HCT116 (cell line): ENCODE measurements around the gene CDH22. TPM values are rescaled to one million over a fixed set of nuclear protein-coding genes. Genes with fewer than 3 reads are reported as not detected.

Experiments used
- ATAC-seq: fragments of 200-7000 bp; cut with Tn5 transposase; 2 replicates; pipeline ENCODE4 v1.9.1; 2020; ENCODE audit warnings: mild to moderate bottlenecking, moderate library complexity
- BruUV-seq: library from RNA; stranded (reverse); fragments of 400-500 nt; replicated peaks from 2 replicates; lab custom pipeline; 2021; lab: Mats Ljungman, UMichigan
- CTCF ChIA-PET: fragments of 300-600 bp; sonication (Branson Sonifier 250); formaldehyde crosslinking; loops from one replicate; lab custom pipeline; 2021; ENCODE audit warnings: antibody characterized with exemption; lab: Charles Lee
- POLR2A ChIA-PET: fragments of 300-600, 350-600 bp; sonication (Branson Sonifier 250); formaldehyde crosslinking; loops from one replicate; lab custom pipeline; 2021; ENCODE audit warnings: antibody characterized with exemption; lab: Charles Lee
- RAD21 ChIA-PET, 2 experiments: fragments of 300-600 bp; sonication (Branson Sonifier 250); formaldehyde crosslinking; loops; one replicate each; lab custom pipeline; 2023; ENCODE audit warnings: low total read pairs in 2 of 2; ENCODE audit not compliant: uncharacterized antibody in 2 of 2, unreplicated experiment in 2 of 2, low non-redundant PET in 1 of 2; lab: Charles Lee
- DNase-seq: peaks from one replicate; pipeline ENCODE4 v3.0.0-alpha.2; 2010; ENCODE audit warnings: low read depth, low spot score
- H2AFZ ChIP-seq: fragments of 200-600 bp; shearing (Covaris generic), sonication (generic); 2 replicates; pipeline ENCODE4 v1.6.1; 2017; ENCODE audit warnings: low read depth, mixed run types, mixed read lengths, antibody characterized with exemption, low read length; ENCODE audit not compliant: poor library complexity, severe bottlenecking
- H3K27ac ChIP-seq: 2 replicates; pipeline ENCODE4 v1.5.1; 2012; ENCODE audit warnings: low read depth, low read length
- H3K27me3 ChIP-seq: fragments of 200-600 bp; sonication (generic); 2 replicates; pipeline ENCODE4 v1.6.1; 2016; ENCODE audit warnings: mixed run types, low read length, mixed read lengths; ENCODE audit not compliant: insufficient read depth
- H3K36me3 ChIP-seq, 2 experiments: fragments of 200-500 bp in 1 of 2; fragments of 200-600 bp in 1 of 2; sonication (Bioruptor generic) in 1 of 2; sonication (generic) in 1 of 2; 2 replicates each; pipeline versions ENCODE4 v1.5.1 to v1.6.1; 2014 to 2016; ENCODE audit warnings: low read length in 2 of 2, inconsistent platforms in 1 of 2, mixed read lengths in 1 of 2, mixed run types in 1 of 2; ENCODE audit not compliant: insufficient read depth in 2 of 2, control insufficient read depth in 1 of 2
- H3K4me1 ChIP-seq, 2 experiments: fragments of 200-600 bp in 1 of 2; sonication (generic) in 1 of 2; 2 replicates each; pipeline versions ENCODE4 v1.5.1 to v1.6.1; 2012 to 2017; ENCODE audit warnings: low read length in 2 of 2, inconsistent platforms in 1 of 2, mild to moderate bottlenecking in 1 of 2, mixed read lengths in 1 of 2, mixed run types in 1 of 2, moderate library complexity in 1 of 2; ENCODE audit not compliant: insufficient read depth in 2 of 2, control insufficient read depth in 1 of 2
- H3K4me2 ChIP-seq: fragments of 200-600 bp; sonication (generic); 2 replicates; pipeline ENCODE4 v1.6.1; 2017; ENCODE audit warnings: mixed run types, low read length, mixed read lengths
- H3K4me3 ChIP-seq, 2 experiments: fragments of 200-600 bp in 1 of 2; sonication (generic) in 1 of 2; replicated peaks in 1 of 2; 2 replicates each; pipeline ENCODE4 v1.5.1; 2011 to 2016; ENCODE audit warnings: low read length in 2 of 2, control low read depth in 1 of 2, low read depth in 1 of 2, mild to moderate bottlenecking in 1 of 2, mixed read lengths in 1 of 2, mixed run types in 1 of 2
- H3K79me2 ChIP-seq: fragments of 200-600 bp; sonication (generic); 2 replicates; pipeline ENCODE4 v1.6.1; 2017; ENCODE audit warnings: mild to moderate bottlenecking, mixed run types, low read length, moderate library complexity, mixed read lengths; ENCODE audit not compliant: insufficient read depth
- H3K9ac ChIP-seq: fragments of 200-600 bp; sonication (generic); 2 replicates; pipeline ENCODE4 v1.6.1; 2016; ENCODE audit warnings: low read length, mixed read lengths
- H3K9me2 ChIP-seq: fragments of 200-600 bp; sonication (generic), shearing (Covaris generic); 2 replicates; pipeline ENCODE4 v1.6.1; 2017; ENCODE audit warnings: mixed run types, mild to moderate bottlenecking, moderate library complexity; ENCODE audit not compliant: insufficient read depth
- H3K9me3 ChIP-seq, 2 experiments: fragments of 200-500 bp in 1 of 2; fragments of 200-600 bp in 1 of 2; sonication (Bioruptor generic) in 1 of 2; sonication (generic) in 1 of 2; 2 replicates each; pipeline ENCODE4 v1.6.1; 2014 to 2017; ENCODE audit warnings: low read length in 2 of 2, mixed read lengths in 2 of 2, inconsistent platforms in 1 of 2, low read depth in 1 of 2, mild to moderate bottlenecking in 1 of 2, mixed run types in 1 of 2, moderate library complexity in 1 of 2; ENCODE audit not compliant: control insufficient read depth in 1 of 2, insufficient read depth in 1 of 2
- H4K20me1 ChIP-seq: fragments of 200-600 bp; sonication (generic), shearing (Covaris generic); 2 replicates; pipeline ENCODE4 v1.6.1; 2017; ENCODE audit warnings: mixed run types, mild to moderate bottlenecking, moderate library complexity; ENCODE audit not compliant: insufficient read depth
- CBX3 ChIP-seq: IDR thresholded peaks from 2 replicates; pipeline ENCODE4 v1.6.1; 2012; ENCODE audit warnings: low read depth
- CTCF ChIP-seq, 3 experiments: fragments of 200-600 bp in 1 of 3; sonication (generic) in 1 of 3; IDR thresholded peaks in 2 of 3; conservative IDR thresholded peaks in 1 of 3; 2 replicates each; pipeline ENCODE4 v1.5.1; 2012 to 2017; ENCODE audit warnings: low read depth in 2 of 3, low read length in 2 of 3, antibody characterized with exemption in 1 of 3, borderline replicate concordance in 1 of 3, control low read depth in 1 of 3, mild to moderate bottlenecking in 1 of 3, mixed read lengths in 1 of 3, mixed run types in 1 of 3, moderate library complexity in 1 of 3; ENCODE audit not compliant: insufficient read depth in 1 of 3
- EZH2phosphoT487 ChIP-seq: fragments of 200-600 bp; IDR thresholded peaks from 2 replicates; pipeline ENCODE4 v1.6.1; 2018; ENCODE audit warnings: antibody characterized with exemption, borderline replicate concordance
- JUND ChIP-seq: IDR thresholded peaks from 2 replicates; pipeline ENCODE4 v1.6.1; 2012
- MAX ChIP-seq: IDR thresholded peaks from 2 replicates; pipeline ENCODE4 v1.6.1; 2012
- POLR2AphosphoS5 ChIP-seq: IDR thresholded peaks from 2 replicates; pipeline ENCODE4 v1.6.1; 2011; ENCODE audit warnings: mild to moderate bottlenecking, low read depth, low read length, moderate library complexity
- TCF7L2 ChIP-seq: IDR thresholded peaks from 2 replicates; pipeline ENCODE4 v1.7.0; 2011; ENCODE audit warnings: borderline replicate concordance, inconsistent platforms; ENCODE audit not compliant: insufficient read depth, insufficient read length; ENCODE audit errors: extremely low read depth
- YY1 ChIP-seq: IDR thresholded peaks from 2 replicates; pipeline ENCODE4 v1.6.1; 2011; ENCODE audit warnings: low read length, low read depth, moderate library complexity, mild to moderate bottlenecking; ENCODE audit not compliant: insufficient replicate concordance; ENCODE audit errors: extremely low read depth
- ZFX ChIP-seq: fragments of 450-650 bp; IDR thresholded peaks from 2 replicates; pipeline ENCODE4 v1.6.1; 2017
- intact Hi-C: fragments of 100-400 bp; cut with micrococcal nuclease; formaldehyde crosslinking; loops from 2 replicates; pipeline ENCODE4 v1.10.0; 2022
- total RNA-seq: library from RNA; stranded (reverse); gene quantifications from one replicate; pipeline ENCODE4 v1.2.1, GENCODE V29; 2021; ENCODE audit not compliant: unreplicated experiment

The CDH22 gene
- total RNA-seq, 1 experiment from 2014 or later, result 1.8 TPM

- Histone ChIP-seq H3K4me3 (no peak overlapping the region), H2AFZ (no peak overlapping the region), H3K27ac (no peak overlapping the region; the same call in 1 of the 2 replicates), H3K9ac (no peak overlapping the region), H3K36me3 (no peaks in the 10 kb centered on the region), H3K9me3 (no peaks in the 10 kb centered on the region), H3K27me3 (no peaks in the 10 kb centered on the region), H4K20me1 (no peaks in the 10 kb centered on the region), H3K4me2 (no peak overlapping the region), H3K9me2 (no peaks in the 10 kb centered on the region)
- BruUV-seq, result no TSS peak
- RAD21 ChIA-PET, result no interaction called here
- CTCF ChIA-PET, result no interaction called here
- POLR2A ChIA-PET, result no interaction called here
- TF ChIP-seq YY1 (no peak), CBX3 (no peak), ZFX (no peak), CTCF (IDR thresholded peaks at IDR 0.05 in 2 of 3, conservative IDR thresholded peaks at IDR 0.05 in 1 of 3; ENCODE audit: borderline replicate concordance in 1 of 3, insufficient read depth in 1 of 3, low read depth in 2 of 3, low read length in 2 of 3) (no peak)
- TF ChIP-seq, all 23 proteins: peak for 0
- H3K79me2 ChIP-seq, result no peaks in the 10 kb centered on the region
- ATAC-seq (no peak), DNase-seq (no peak)
- intact Hi-C loops, result no loop called here
- peaks cover 26 to 31% of the 10 kb centered on the region in 2 experiments for H3K4me1 ChIP-seq
Measured at GRCh38 chr20:46251211-46251673, 57.1 kb downstream of the CDH22 start.

GRCh38 chr20:46250772-46251171, 57.5 kb downstream of the CDH22 start:
- Histone ChIP-seq H3K9me3 (no peaks in the 10 kb centered on the region), H3K27ac (no peak overlapping the region; the same call in 1 of the 2 replicates), H3K9me2 (no peaks in the 10 kb centered on the region), H3K27me3 (no peaks in the 10 kb centered on the region), H3K4me1 (peaks cover 23 to 28% of the 10 kb centered on the region in 2 experiments), H3K4me2 (no peak overlapping the region), H2AFZ (no peak overlapping the region), H3K4me3 (no peak overlapping the region), H3K9ac (no peak overlapping the region), H3K79me2 (no peaks in the 10 kb centered on the region), H4K20me1 (no peaks in the 10 kb centered on the region), H3K36me3 (no peaks in the 10 kb centered on the region)
- no TSS peak for BruUV-seq
- ChIA-PET CTCF (no interaction called here), RAD21 (no interaction called here), POLR2A (no interaction called here)
- ATAC-seq, result no peak
- intact Hi-C loops, result no loop called here
- TF ChIP-seq POLR2AphosphoS5, result no peak
- no peak for TF ChIP-seq MAX
- TF ChIP-seq ZFX, result no peak
- TF ChIP-seq CBX3, result no peak
- TF ChIP-seq TCF7L2, result no peak
- TF ChIP-seq JUND, result no peak
- TF ChIP-seq EZH2phosphoT487, result no peak
- no peak for TF ChIP-seq YY1
- DNase-seq, result no peak
